Lung (tissue), 13 donors: ENCODE data around the gene NAA15. TPM values are rescaled to one million over a fixed set of nuclear protein-coding genes. Genes with fewer than 3 reads are reported as not detected.

Experiments used
- ATAC-seq: fragments of 200-7000 bp; cut with Tn5 transposase; one replicate; pipeline ENCODE4 v1.9.1; 2020; ENCODE audit warnings: moderate number of reproducible peaks; ENCODE audit not compliant: insufficient read depth, low FRiP score
- DNase-seq, 3 donors: peaks; one replicate each; pipeline ENCODE4 v3.0.0-alpha.2; 2013 to 2017
- H3K27ac ChIP-seq, 2 donors: one replicate each; pipeline ENCODE4 v1.5.1; 2013; ENCODE audit warnings: mild to moderate bottlenecking in 2 of 2, moderate library complexity in 2 of 2, control low read depth in 1 of 2, inconsistent platforms in 1 of 2, low read depth in 1 of 2, low read length in 1 of 2
- H3K27me3 ChIP-seq, 3 donors: one replicate each; pipeline ENCODE4 v1.5.1; 2013; ENCODE audit warnings: low read length in 2 of 3; ENCODE audit not compliant: control insufficient read depth in 3 of 3, insufficient read depth in 3 of 3
- H3K36me3 ChIP-seq, 4 donors: one replicate each; pipeline ENCODE4 v1.5.1; 2013; ENCODE audit warnings: low read length in 4 of 4, mild to moderate bottlenecking in 1 of 4, moderate library complexity in 1 of 4; ENCODE audit not compliant: control insufficient read depth in 4 of 4, insufficient read depth in 4 of 4
- H3K4me1 ChIP-seq, 5 donors: one replicate each; pipeline ENCODE4 v1.5.1; 2013; ENCODE audit warnings: low read length in 5 of 5, mild to moderate bottlenecking in 2 of 5, moderate library complexity in 1 of 5; ENCODE audit not compliant: control insufficient read depth in 5 of 5, insufficient read depth in 5 of 5
- H3K4me3 ChIP-seq: one replicate; pipeline ENCODE4 v1.5.1; 2013; ENCODE audit warnings: mild to moderate bottlenecking, control low read depth, moderate library complexity
- H3K9ac ChIP-seq, 2 donors: one replicate each; pipeline ENCODE4 v1.5.1; 2013; ENCODE audit warnings: low read length in 2 of 2, control low read depth in 1 of 2; ENCODE audit not compliant: insufficient read depth in 1 of 2
- H3K9me3 ChIP-seq, 4 donors: one replicate each; pipeline ENCODE4 v1.5.1; 2013; ENCODE audit warnings: low read length in 3 of 4, mild to moderate bottlenecking in 1 of 4, moderate library complexity in 1 of 4; ENCODE audit not compliant: control insufficient read depth in 4 of 4, insufficient read depth in 3 of 4
- WGBS, 2 donors: extraction: QIAGEN DNeasy Blood & Tissue Kit; methylation state at CpG; one replicate each; pipeline ENCODE4 v1.1.7; 2013; 5-methylcytosine and 5-hydroxymethylcytosine counted together
- polyA plus RNA-seq, 2 donors: library from polyadenylated mRNA; stranded (reverse); fragments of 200-250 nt; gene quantifications; one replicate each; pipeline ENCODE4 v1.2.1, GENCODE V29; 2013
- small RNA-seq: library from RNA; depleted of rRNA; stranded (forward); fragments of <200 nt; gene quantifications from one replicate; pipeline ENCODE3, GENCODE V24; 2014; ENCODE audit warnings: low replicate concordance
- total RNA-seq, 2 donors: library from RNA; depleted of rRNA in 1 of 2; stranded (reverse); fragments of >200 nt in 1 of 2; gene quantifications; one replicate each; pipeline ENCODE4 v1.2.1, GENCODE V29; 2014 to 2021
- TF ChIP-seq, protein P1 (sequence below): IDR thresholded peaks from 2 replicates; pipeline ENCODE4 v1.5.1; 2012; ENCODE audit warnings: mild to moderate bottlenecking; ENCODE audit errors: control extremely low read depth, extremely low read depth
- donor health status: control.
- donor health status: control.
- donor health status: Bipolar disorder and iron deficiency.
- donor health status: healthy.
- donor health status: DM: yes; HTN: yes; CAD: no.

Gene NAA15
- total and polyA plus RNA-seq, 4 donors: 5.7 to 41.3 (median 22.8) TPM

DNA sequence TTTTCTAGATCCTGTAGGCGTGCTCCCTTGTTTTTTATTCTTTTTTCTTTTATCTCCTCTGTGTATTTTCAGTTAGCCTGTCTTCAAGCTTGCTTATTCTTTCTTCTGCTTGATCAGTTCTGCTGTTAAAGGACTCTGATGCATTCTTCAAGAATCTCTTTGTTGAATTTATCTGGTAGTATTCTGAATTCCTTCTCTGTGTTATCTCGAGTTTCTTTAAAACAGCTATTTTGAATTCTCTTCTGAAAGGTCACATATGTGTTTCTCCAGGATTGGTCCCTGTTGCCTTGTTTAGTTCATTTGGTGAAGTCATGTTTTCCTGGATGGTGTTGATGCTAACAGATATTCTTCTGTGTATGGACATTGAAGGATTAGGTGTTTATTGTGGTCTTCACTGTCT is 167.9 kb downstream of the NAA15 start:
- Histone ChIP-seq H3K4me1 (peaks cover 0 to 6% (median 0%) of the 10 kb centered on the region in 5 donors), H3K36me3 (peaks cover 2 to 11% (median 7%) of the 10 kb centered on the region in 4 donors), H3K27me3 (no peaks in the 10 kb centered on the region), H3K9me3 (peaks cover 0 to 3% (median 0%) of the 10 kb centered on the region in 4 donors), H3K4me3 (no peak overlapping the region), H3K9ac (no peak overlapping the region), H3K27ac (no peak overlapping the region)
- TF ChIP-seq, protein P1, sequence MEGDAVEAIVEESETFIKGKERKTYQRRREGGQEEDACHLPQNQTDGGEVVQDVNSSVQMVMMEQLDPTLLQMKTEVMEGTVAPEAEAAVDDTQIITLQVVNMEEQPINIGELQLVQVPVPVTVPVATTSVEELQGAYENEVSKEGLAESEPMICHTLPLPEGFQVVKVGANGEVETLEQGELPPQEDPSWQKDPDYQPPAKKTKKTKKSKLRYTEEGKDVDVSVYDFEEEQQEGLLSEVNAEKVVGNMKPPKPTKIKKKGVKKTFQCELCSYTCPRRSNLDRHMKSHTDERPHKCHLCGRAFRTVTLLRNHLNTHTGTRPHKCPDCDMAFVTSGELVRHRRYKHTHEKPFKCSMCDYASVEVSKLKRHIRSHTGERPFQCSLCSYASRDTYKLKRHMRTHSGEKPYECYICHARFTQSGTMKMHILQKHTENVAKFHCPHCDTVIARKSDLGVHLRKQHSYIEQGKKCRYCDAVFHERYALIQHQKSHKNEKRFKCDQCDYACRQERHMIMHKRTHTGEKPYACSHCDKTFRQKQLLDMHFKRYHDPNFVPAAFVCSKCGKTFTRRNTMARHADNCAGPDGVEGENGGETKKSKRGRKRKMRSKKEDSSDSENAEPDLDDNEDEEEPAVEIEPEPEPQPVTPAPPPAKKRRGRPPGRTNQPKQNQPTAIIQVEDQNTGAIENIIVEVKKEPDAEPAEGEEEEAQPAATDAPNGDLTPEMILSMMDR: no peak
- DNase-seq (no peak), ATAC-seq (no peak)
- WGBS, 2 donors: 95 to 97% methylated on average over 2 of the region's 2 CpGs

Small RNA genes lying within 50 kb of the gene (small RNA-seq; reads per million reads assigned to genes)
- gene RF01225 (not detected), gene RNU6-1074P (not detected), gene RNU6-1214P (not detected)

Other genes with a start within 250 kb of the NAA15 start
- 100 to 1,000 TPM in 1 of 2 donors, 10 to 100 TPM in 1; 37.4 to 101 TPM for gene ELF2, start 124.3 kb upstream of the NAA15 start, total RNA-seq
- gene ELF2, start 124.3 kb upstream of the NAA15 start, polyA plus RNA-seq: 10 to 100 TPM; 11.6 to 19.9 TPM
- under 1 TPM; 0.26 to 0.46 TPM for gene MGARP, start 21.3 kb upstream of the NAA15 start, total RNA-seq
- under 1 TPM; 0.17 to 0.87 TPM for gene MGARP, start 21.3 kb upstream of the NAA15 start, polyA plus RNA-seq
- 10 to 100 TPM; 45.0 to 46.9 TPM for gene NDUFC1, start 972 bp downstream of the NAA15 start, total RNA-seq
- gene NDUFC1, start 972 bp downstream of the NAA15 start, polyA plus RNA-seq: 100 to 1,000 TPM in 1 of 2 donors, 10 to 100 TPM in 1; 57.2 to 122 TPM
- 10 to 100 TPM in 1 of 2 donors, 1 to 10 TPM in 1; 9.1 to 24.8 TPM for gene RAB33B, start 152.6 kb downstream of the NAA15 start, total RNA-seq
- gene RAB33B, start 152.6 kb downstream of the NAA15 start, polyA plus RNA-seq: 1 to 10 TPM; 3.8 to 4.9 TPM